Neuronal stem cell (in vitro differentiated cells): Measurements from ENCODE around the gene CPM.

Source experiments
- DNase-seq: peaks from one replicate; pipeline ENCODE4 v3.0.0-alpha.2; 2013; ENCODE audit warnings: low spot score
- H2AFZ ChIP-seq: one replicate; pipeline ENCODE4 v1.6.1; 2013; ENCODE audit warnings: mild to moderate bottlenecking, low read length, inconsistent platforms
- H2AK5ac ChIP-seq: 2 replicates; pipeline ENCODE4 v1.6.1; 2013; ENCODE audit warnings: low read depth, mild to moderate bottlenecking, inconsistent platforms, low read length, moderate library complexity, mixed read lengths
- H2BK120ac ChIP-seq: 2 replicates; pipeline ENCODE4 v1.6.1; 2013; ENCODE audit warnings: low read depth, mild to moderate bottlenecking, inconsistent platforms, low read length, moderate library complexity, mixed read lengths
- H2BK12ac ChIP-seq: one replicate; pipeline ENCODE4 v1.6.1; 2013; ENCODE audit warnings: low read length, inconsistent platforms
- H2BK15ac ChIP-seq: 2 replicates; pipeline ENCODE4 v1.6.1; 2013; ENCODE audit warnings: mild to moderate bottlenecking, low read length, inconsistent platforms, mixed read lengths
- H2BK5ac ChIP-seq: one replicate; pipeline ENCODE4 v1.6.1; 2013; ENCODE audit warnings: inconsistent platforms, mild to moderate bottlenecking, low read length, moderate library complexity
- H3K14ac ChIP-seq: one replicate; pipeline ENCODE4 v1.6.1; 2013; ENCODE audit warnings: low read length, inconsistent platforms
- H3K18ac ChIP-seq: 2 replicates; pipeline ENCODE4 v1.6.1; 2013; ENCODE audit warnings: low read length, inconsistent platforms
- H3K23ac ChIP-seq: 2 replicates; pipeline ENCODE4 v1.6.1; 2013; ENCODE audit warnings: low read depth, mild to moderate bottlenecking, mixed read lengths, low read length, inconsistent platforms; ENCODE audit not compliant: poor library complexity
- H3K27ac ChIP-seq: replicated peaks from 3 replicates; pipeline ENCODE4 v1.5.1; 2013; ENCODE audit warnings: low read length, inconsistent platforms
- H3K27me3 ChIP-seq, 3 experiments: 2 replicates each; pipeline ENCODE4 v1.6.1; 2013; ENCODE audit warnings: low read length in 3 of 3, mild to moderate bottlenecking in 2 of 3, inconsistent platforms in 1 of 3, low read depth in 1 of 3, mixed read lengths in 1 of 3, moderate library complexity in 1 of 3; ENCODE audit not compliant: control insufficient read depth in 3 of 3, insufficient read depth in 3 of 3
- H3K36me3 ChIP-seq, 2 donors: replicated peaks in 1 of 2; 2 replicates each; pipeline ENCODE4 v1.6.1; 2013; ENCODE audit warnings: low read length in 2 of 2; ENCODE audit not compliant: control insufficient read depth in 2 of 2, insufficient read depth in 2 of 2
- H3K4ac ChIP-seq: 2 replicates; pipeline ENCODE4 v1.6.1; 2013; ENCODE audit warnings: inconsistent platforms, mild to moderate bottlenecking, low read length, moderate library complexity
- H3K4me1 ChIP-seq, 2 donors: 1 replicate in 1 of 2; 2 replicates in 1 of 2; pipeline ENCODE4 v1.6.1; 2013; ENCODE audit warnings: low read length in 2 of 2, low read depth in 1 of 2; ENCODE audit not compliant: control insufficient read depth in 2 of 2, insufficient read depth in 1 of 2
- H3K4me2 ChIP-seq: one replicate; pipeline ENCODE4 v1.6.1; 2013; ENCODE audit warnings: mild to moderate bottlenecking, low read length, inconsistent platforms; ENCODE audit not compliant: insufficient read depth, poor library complexity, severe bottlenecking
- H3K4me3 ChIP-seq, 2 donors: 2 replicates each; pipeline ENCODE4 v1.5.1; 2013; ENCODE audit warnings: low read length in 2 of 2, mild to moderate bottlenecking in 2 of 2, inconsistent platforms in 1 of 2, moderate library complexity in 1 of 2
- H3K79me1 ChIP-seq: one replicate; pipeline ENCODE4 v1.6.1; 2013; ENCODE audit warnings: low read depth, mild to moderate bottlenecking, inconsistent platforms, low read length, moderate library complexity
- H3K9ac ChIP-seq: one replicate; pipeline ENCODE4 v1.6.1; 2013; ENCODE audit warnings: mild to moderate bottlenecking, low read depth, low read length, inconsistent platforms; ENCODE audit not compliant: poor library complexity
- H3K9me3 ChIP-seq, 2 donors: replicated peaks in 1 of 2; 2 replicates each; pipeline versions ENCODE3 to v1.6.1; 2013; ENCODE audit warnings: low read length in 2 of 2, mild to moderate bottlenecking in 2 of 2, inconsistent platforms in 1 of 2, low read depth in 1 of 2, mixed read lengths in 1 of 2, moderate library complexity in 1 of 2; ENCODE audit not compliant: control insufficient read depth in 2 of 2, insufficient read depth in 1 of 2
- H4K8ac ChIP-seq: one replicate; pipeline ENCODE4 v1.6.1; 2013; ENCODE audit warnings: low read depth, mild to moderate bottlenecking, inconsistent platforms, low read length, moderate library complexity
- H4K91ac ChIP-seq: one replicate; pipeline ENCODE4 v1.6.1; 2013; ENCODE audit warnings: low read length, low read depth, mild to moderate bottlenecking, inconsistent platforms; ENCODE audit not compliant: poor library complexity
- WGBS, 2 donors: extraction: QIAGEN DNeasy Blood & Tissue Kit; methylation state at CpG; one replicate each; pipeline ENCODE4 v1.1.7; 2013; ENCODE audit warnings: missing lambda C conversion rate in 2 of 2, mixed read lengths in 1 of 2; ENCODE audit not compliant: insufficient read length in 2 of 2, insufficient replicate concordance in 1 of 2; ENCODE audit errors: extremely low coverage in 2 of 2; 5-methylcytosine and 5-hydroxymethylcytosine counted together

Gene CPM

GRCh38 chr12:68832504-68832867, 100.5 kb downstream of the CPM start:
- no peaks in the 10 kb centered on the region for H3K9me3 ChIP-seq
- WGBS, 2 donors: no CpG with 5 or more reads among the region's 4 CpGs
- no peak for DNase-seq
- H2BK5ac ChIP-seq: no peak overlapping the region
- H3K79me1 ChIP-seq: no peaks in the 10 kb centered on the region
- H4K91ac ChIP-seq: no peak overlapping the region
- H2BK120ac ChIP-seq: no peak overlapping the region
- no peak overlapping the region for H3K14ac ChIP-seq
- H3K4me3 ChIP-seq: no peak overlapping the region
- no peak overlapping the region for H2AK5ac ChIP-seq
- H3K36me3 ChIP-seq: peaks cover 11 to 94% of the 10 kb centered on the region in 2 donors
- no peaks in the 10 kb centered on the region for H3K27me3 ChIP-seq
- H3K4me1 ChIP-seq: no peaks in the 10 kb centered on the region
- H2AFZ ChIP-seq: no peak overlapping the region
- H3K9ac ChIP-seq: no peak overlapping the region
- H3K23ac ChIP-seq: no peak overlapping the region
- H3K4me2 ChIP-seq: no peak overlapping the region
- no peak overlapping the region for H3K27ac ChIP-seq
- no peak overlapping the region for H4K8ac ChIP-seq
- H2BK12ac ChIP-seq: no peak overlapping the region
- H3K18ac ChIP-seq: no peak overlapping the region
- H3K4ac ChIP-seq: no peak overlapping the region
- no peak overlapping the region for H2BK15ac ChIP-seq

- Histone ChIP-seq H3K14ac (no peak overlapping the region), H3K4ac (no peak overlapping the region), H3K36me3 (peaks cover 11 to 94% of the 10 kb centered on the region in 2 donors), H3K4me1 (no peaks in the 10 kb centered on the region), H3K18ac (no peak overlapping the region), H3K4me2 (no peak overlapping the region), H2AK5ac (no peak overlapping the region), H2BK15ac (no peak overlapping the region), H3K27ac (no peak overlapping the region), H2BK120ac (no peak overlapping the region), H3K4me3 (no peak overlapping the region), H3K27me3 (no peaks in the 10 kb centered on the region), H2BK5ac (no peak overlapping the region), H4K91ac (no peak overlapping the region), H4K8ac (no peak overlapping the region), H3K9ac (no peak overlapping the region), H2BK12ac (no peak overlapping the region), H3K79me1 (no peaks in the 10 kb centered on the region), H3K23ac (no peak overlapping the region), H2AFZ (no peak overlapping the region), H3K9me3 (no peaks in the 10 kb centered on the region)
- no CpG with 5 or more reads among the region's 14 CpGs for WGBS, 2 donors
- DNase-seq: no peak
Observed at GRCh38 chr12:68831751-68832503, 101.0 kb downstream of the CPM start.

GRCh38 chr12:68831272-68831671, 101.7 kb downstream of the CPM start:
- H3K9ac ChIP-seq: no peak overlapping the region
- H3K4me1 ChIP-seq: no peaks in the 10 kb centered on the region
- no peak overlapping the region for H3K4me2 ChIP-seq
- no peak overlapping the region for H2BK120ac ChIP-seq
- H2AFZ ChIP-seq: no peak overlapping the region
- no CpG with 5 or more reads among the region's 6 CpGs for WGBS, 2 donors
- no peak overlapping the region for H2BK5ac ChIP-seq
- no peaks in the 10 kb centered on the region for H3K9me3 ChIP-seq
- H3K79me1 ChIP-seq: no peaks in the 10 kb centered on the region
- H3K4me3 ChIP-seq: no peak overlapping the region
- H4K8ac ChIP-seq: no peak overlapping the region
- DNase-seq: no peak
- H2BK12ac ChIP-seq: no peak overlapping the region
- H3K14ac ChIP-seq: no peak overlapping the region
- H3K4ac ChIP-seq: no peak overlapping the region
- H2AK5ac ChIP-seq: no peak overlapping the region
- no peak overlapping the region for H3K18ac ChIP-seq
- H3K27ac ChIP-seq: no peak overlapping the region
- H3K36me3 ChIP-seq: peaks cover 11 to 94% of the 10 kb centered on the region in 2 donors
- H2BK15ac ChIP-seq: no peak overlapping the region
- no peak overlapping the region for H3K23ac ChIP-seq
- no peaks in the 10 kb centered on the region for H3K27me3 ChIP-seq
- no peak overlapping the region for H4K91ac ChIP-seq

GRCh38 chr12:68828672-68829068, 104.3 kb downstream of the CPM start:
- Histone ChIP-seq H3K14ac (no peak overlapping the region), H2BK5ac (no peak overlapping the region), H2BK120ac (no peak overlapping the region), H3K4me1 (no peaks in the 10 kb centered on the region), H4K8ac (no peak overlapping the region), H3K9me3 (no peaks in the 10 kb centered on the region), H2AK5ac (no peak overlapping the region), H3K27ac (no peak overlapping the region), H3K9ac (no peak overlapping the region), H2BK15ac (no peak overlapping the region), H3K23ac (no peak overlapping the region), H2BK12ac (no peak overlapping the region), H2AFZ (no peak overlapping the region), H4K91ac (no peak overlapping the region), H3K4me2 (no peak overlapping the region), H3K4me3 (no peak overlapping the region), H3K79me1 (no peaks in the 10 kb centered on the region), H3K36me3 (peaks cover 19 to 94% of the 10 kb centered on the region in 2 donors), H3K27me3 (no peaks in the 10 kb centered on the region), H3K4ac (no peak overlapping the region), H3K18ac (no peak overlapping the region)
- WGBS, 2 donors: no CpG with 5 or more reads among the region's 7 CpGs
- no peak for DNase-seq
